Measurements from ENCODE around the gene RNF152. TPM values are rescaled to one million over a fixed set of nuclear protein-coding genes. Genes with fewer than 3 reads are reported as not detected.

RNF152 gene
- total RNA-seq, 4 donors from 2014 or later: 6.8 to 23.1 (median 15.9) TPM

DNA sequence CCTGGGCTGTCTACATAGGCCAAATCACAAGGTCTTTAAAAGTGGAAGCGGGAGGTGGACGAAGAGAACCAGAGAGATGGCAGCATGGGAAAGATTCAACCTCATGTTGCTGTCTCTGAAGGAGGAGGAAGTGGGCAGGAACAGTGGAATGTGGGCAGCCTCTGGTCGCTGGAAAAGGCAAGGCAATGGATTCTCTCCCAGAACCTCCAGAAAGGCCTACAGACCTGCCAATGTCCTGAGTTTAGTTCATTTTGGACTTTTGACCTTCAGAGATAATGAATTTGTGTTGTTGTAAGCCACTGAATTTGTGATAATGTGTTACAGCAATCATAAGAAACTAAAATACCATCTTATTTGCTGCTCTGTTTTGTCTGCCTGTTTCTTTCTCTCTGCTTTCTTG, 122.5 kb downstream of the RNF152 start:
- no peaks in the 10 kb centered on the region for H3K9me3 ChIP-seq
- TF ChIP-seq CTCF (IDR thresholded peaks at IDR 0.05) (no peak), POLR2A (IDR thresholded peaks at IDR 0.05) (no peak)
- no peak for DNase-seq
- H3K4me3 ChIP-seq: no peak overlapping the region
- intact Hi-C loops (cut with DNase I): no loop called here
- H3K4me1 ChIP-seq: no peaks in the 10 kb centered on the region
- no peak overlapping the region for H3K27ac ChIP-seq
- H3K36me3 ChIP-seq: no peaks in the 10 kb centered on the region
- H3K27me3 ChIP-seq: no peaks in the 10 kb centered on the region
- WGBS, 2 donors: 74 to 83% methylated on average over 3 of the region's 3 CpGs

GRCh38 chr18:61766266-61766884, 126.4 kb downstream of the RNF152 start:
- Histone ChIP-seq H3K36me3 (no peaks in the 10 kb centered on the region), H3K27me3 (no peaks in the 10 kb centered on the region), H3K27ac (no peak overlapping the region), H3K4me1 (no peaks in the 10 kb centered on the region), H3K9me3 (no peaks in the 10 kb centered on the region), H3K4me3 (no peak overlapping the region)
- TF ChIP-seq POLR2A (IDR thresholded peaks at IDR 0.05) (no peak), CTCF (IDR thresholded peaks at IDR 0.05) (no peak)
- 75 to 82% methylated on average over 2 of the region's 2 CpGs for WGBS, 2 donors
- DNase-seq: no peak
- intact Hi-C loops (cut with DNase I): no loop called here

DNA sequence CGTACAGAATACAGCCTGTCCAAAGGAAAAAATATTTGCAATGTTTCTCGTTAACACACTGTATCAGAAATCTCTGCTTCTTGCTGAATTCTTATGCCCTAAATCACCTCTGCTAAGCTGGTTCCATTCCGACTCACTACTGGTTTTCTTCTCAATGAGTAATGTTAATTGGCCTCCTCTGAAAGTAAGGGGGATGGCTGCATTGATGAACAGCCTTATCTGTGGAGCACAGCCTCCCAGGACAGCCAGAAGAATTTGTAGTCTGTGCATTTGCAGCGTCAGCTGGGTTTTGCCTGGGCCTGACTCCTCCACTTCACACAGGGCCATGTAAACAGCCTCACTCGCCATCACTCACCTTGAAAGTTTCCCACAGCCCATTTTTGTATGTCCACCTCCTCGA, 127.7 kb downstream of the RNF152 start:
- no peak for DNase-seq
- TF ChIP-seq POLR2A (IDR thresholded peaks at IDR 0.05): no peak
- no peak for TF ChIP-seq CTCF (IDR thresholded peaks at IDR 0.05)
- Histone ChIP-seq H3K4me3 (no peak overlapping the region), H3K36me3 (no peaks in the 10 kb centered on the region), H3K4me1 (no peaks in the 10 kb centered on the region), H3K27me3 (no peaks in the 10 kb centered on the region), H3K27ac (no peak overlapping the region), H3K9me3 (no peaks in the 10 kb centered on the region)
- intact Hi-C loops (cut with DNase I): no loop called here
- 68 to 83% methylated on average over 6 of the region's 6 CpGs for WGBS, 2 donors

- TF ChIP-seq CTCF (IDR thresholded peaks at IDR 0.05) (no peak), POLR2A (IDR thresholded peaks at IDR 0.05) (no peak)
- Histone ChIP-seq H3K4me3 (no peak overlapping the region), H3K36me3 (no peaks in the 10 kb centered on the region), H3K9me3 (no peaks in the 10 kb centered on the region), H3K4me1 (no peaks in the 10 kb centered on the region), H3K27ac (no peak overlapping the region), H3K27me3 (no peaks in the 10 kb centered on the region)
- intact Hi-C loops (cut with DNase I): no loop called here
- DNase-seq: no peak
- 56 to 74% methylated on average over 2 of the region's 2 CpGs for WGBS, 2 donors
Observed at GRCh38 chr18:61764381-61764780, 128.4 kb downstream of the RNF152 start.

DNA sequence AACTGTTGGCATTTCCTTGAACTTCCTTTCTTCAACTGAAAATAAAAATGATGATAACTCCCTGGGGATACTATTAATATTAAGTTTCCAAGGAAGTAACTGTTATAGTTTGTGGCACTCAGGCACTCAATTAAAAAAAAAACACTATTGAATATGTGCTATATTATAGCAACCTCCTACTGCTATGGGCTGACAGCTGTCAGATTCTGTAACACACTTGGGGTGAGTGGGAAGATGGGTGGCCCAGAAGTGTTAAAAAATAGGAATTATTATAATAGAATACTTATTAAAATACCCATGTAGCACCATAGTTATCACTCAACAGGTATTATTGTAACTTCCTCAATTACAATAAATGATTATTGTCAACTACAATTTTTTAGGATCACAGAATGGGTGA, 130.9 kb downstream of the RNF152 start:
- no peak overlapping the region for H3K4me3 ChIP-seq
- intact Hi-C loops (cut with DNase I): no loop called here
- no peak for TF ChIP-seq POLR2A (IDR thresholded peaks at IDR 0.05)
- no peak for TF ChIP-seq CTCF (IDR thresholded peaks at IDR 0.05)
- no peaks in the 10 kb centered on the region for H3K4me1 ChIP-seq
- H3K36me3 ChIP-seq: no peaks in the 10 kb centered on the region
- H3K27ac ChIP-seq: no peak overlapping the region
- no peak for DNase-seq
- H3K9me3 ChIP-seq: no peaks in the 10 kb centered on the region
- no peaks in the 10 kb centered on the region for H3K27me3 ChIP-seq

All from esophagus squamous epithelium (tissue), 5 donors.